Measurements from ENCODE around the gene COG5.

DNA sequence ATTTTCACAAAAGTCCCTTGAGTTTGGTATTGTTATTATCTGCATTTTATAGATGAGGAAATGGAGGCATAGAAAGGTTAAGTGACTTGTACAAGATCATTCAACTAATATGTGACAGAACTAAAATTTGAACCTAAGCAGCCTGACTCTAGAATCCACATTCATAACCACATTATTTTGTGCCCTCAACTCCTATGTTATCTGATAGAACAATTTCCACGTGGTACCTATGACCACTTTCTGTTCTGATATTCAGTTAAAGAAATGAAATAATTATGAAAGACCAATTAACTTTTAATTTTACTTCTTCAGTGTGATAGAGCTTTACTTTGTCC lies 33.8 kb upstream of the COG5 start:
- TF ChIP-seq, protein P1, sequence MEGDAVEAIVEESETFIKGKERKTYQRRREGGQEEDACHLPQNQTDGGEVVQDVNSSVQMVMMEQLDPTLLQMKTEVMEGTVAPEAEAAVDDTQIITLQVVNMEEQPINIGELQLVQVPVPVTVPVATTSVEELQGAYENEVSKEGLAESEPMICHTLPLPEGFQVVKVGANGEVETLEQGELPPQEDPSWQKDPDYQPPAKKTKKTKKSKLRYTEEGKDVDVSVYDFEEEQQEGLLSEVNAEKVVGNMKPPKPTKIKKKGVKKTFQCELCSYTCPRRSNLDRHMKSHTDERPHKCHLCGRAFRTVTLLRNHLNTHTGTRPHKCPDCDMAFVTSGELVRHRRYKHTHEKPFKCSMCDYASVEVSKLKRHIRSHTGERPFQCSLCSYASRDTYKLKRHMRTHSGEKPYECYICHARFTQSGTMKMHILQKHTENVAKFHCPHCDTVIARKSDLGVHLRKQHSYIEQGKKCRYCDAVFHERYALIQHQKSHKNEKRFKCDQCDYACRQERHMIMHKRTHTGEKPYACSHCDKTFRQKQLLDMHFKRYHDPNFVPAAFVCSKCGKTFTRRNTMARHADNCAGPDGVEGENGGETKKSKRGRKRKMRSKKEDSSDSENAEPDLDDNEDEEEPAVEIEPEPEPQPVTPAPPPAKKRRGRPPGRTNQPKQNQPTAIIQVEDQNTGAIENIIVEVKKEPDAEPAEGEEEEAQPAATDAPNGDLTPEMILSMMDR (IDR thresholded peaks at IDR 0.05): no peak
- TF ChIP-seq SIN3A (IDR thresholded peaks at IDR 0.05; ENCODE audit: borderline replicate concordance, insufficient read depth, low read depth, low read length) (no peak), TCF7L2 (IDR thresholded peaks at IDR 0.05; ENCODE audit: low read depth, low read length) (no peak)
